ENCODE data around the gene B3GLCT. TPM values are rescaled to one million over a fixed set of nuclear protein-coding genes. Genes with fewer than 3 reads are reported as not detected.

B3GLCT gene
- total and polyA plus RNA-seq, 2 experiments from 2014 or later: 2.2 to 4.4 TPM

DNA sequence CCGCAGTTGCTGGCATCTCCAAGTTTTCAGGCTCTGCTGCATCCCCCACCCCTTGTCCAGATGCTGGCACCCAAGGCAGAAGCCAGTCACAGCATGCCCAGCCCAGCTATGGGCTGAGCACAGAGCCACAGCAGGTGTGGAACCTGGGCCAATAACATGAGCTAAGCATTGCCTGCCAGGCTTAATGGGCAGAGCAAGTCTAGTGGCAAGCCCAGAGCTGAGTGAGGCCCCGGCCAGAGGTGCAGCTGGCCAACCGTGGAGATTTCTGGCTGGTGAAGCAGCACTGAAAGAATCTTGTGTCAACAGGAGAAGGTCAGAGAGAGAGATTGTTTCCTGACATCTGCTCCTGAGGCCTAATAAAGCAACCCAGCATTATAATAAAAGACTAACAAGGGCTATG lies 111.0 kb downstream of the B3GLCT start (continued):
- TF ChIP-seq ZNF331 (CRISPR knock-in tag; IDR thresholded peaks at IDR 0.05; ENCODE audit: low read depth) (no peak), STAT1 (IDR thresholded peaks at IDR 0.05; ENCODE audit: unreplicated experiment) (no peak), CREB1 (CRISPR knock-in tag; IDR thresholded peaks at IDR 0.05; ENCODE audit: low read depth) (no peak)

DNA sequence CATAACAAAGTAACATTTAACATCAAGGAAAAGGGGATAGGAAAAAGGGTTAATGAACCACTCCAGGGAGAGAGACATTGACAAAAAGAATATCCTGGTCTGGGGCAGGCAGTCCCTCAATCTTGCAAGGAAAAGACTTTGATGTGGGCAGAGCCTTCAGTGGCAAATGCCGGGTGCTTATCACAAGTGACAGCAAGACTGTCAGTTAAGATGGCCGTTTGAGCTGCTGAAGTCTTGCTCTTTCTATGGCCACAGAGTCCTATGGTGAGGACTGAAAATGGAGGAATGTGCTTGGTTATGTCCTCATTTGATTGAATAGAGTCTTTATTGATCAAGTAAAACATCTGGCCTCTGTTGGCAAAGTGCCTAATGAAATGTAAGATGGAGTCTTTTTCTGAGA lies 112.1 kb downstream of the B3GLCT start:
- ATAC-seq: no peak
- H3K9me3 Mint-ChIP-seq: peaks cover 83% of the 10 kb centered on the region
- H2AFZ ChIP-seq: no peak overlapping the region

More for the DNA sequence above, 112.1 kb downstream of the B3GLCT start:
- H3K36me3 Mint-ChIP-seq (ENCODE audit: low read depth): peaks cover 74% of the 10 kb centered on the region
- TF ChIP-seq ZNF114 (CRISPR knock-in tag; IDR thresholded peaks at IDR 0.05): no peak
- TF ChIP-seq, protein P1, sequence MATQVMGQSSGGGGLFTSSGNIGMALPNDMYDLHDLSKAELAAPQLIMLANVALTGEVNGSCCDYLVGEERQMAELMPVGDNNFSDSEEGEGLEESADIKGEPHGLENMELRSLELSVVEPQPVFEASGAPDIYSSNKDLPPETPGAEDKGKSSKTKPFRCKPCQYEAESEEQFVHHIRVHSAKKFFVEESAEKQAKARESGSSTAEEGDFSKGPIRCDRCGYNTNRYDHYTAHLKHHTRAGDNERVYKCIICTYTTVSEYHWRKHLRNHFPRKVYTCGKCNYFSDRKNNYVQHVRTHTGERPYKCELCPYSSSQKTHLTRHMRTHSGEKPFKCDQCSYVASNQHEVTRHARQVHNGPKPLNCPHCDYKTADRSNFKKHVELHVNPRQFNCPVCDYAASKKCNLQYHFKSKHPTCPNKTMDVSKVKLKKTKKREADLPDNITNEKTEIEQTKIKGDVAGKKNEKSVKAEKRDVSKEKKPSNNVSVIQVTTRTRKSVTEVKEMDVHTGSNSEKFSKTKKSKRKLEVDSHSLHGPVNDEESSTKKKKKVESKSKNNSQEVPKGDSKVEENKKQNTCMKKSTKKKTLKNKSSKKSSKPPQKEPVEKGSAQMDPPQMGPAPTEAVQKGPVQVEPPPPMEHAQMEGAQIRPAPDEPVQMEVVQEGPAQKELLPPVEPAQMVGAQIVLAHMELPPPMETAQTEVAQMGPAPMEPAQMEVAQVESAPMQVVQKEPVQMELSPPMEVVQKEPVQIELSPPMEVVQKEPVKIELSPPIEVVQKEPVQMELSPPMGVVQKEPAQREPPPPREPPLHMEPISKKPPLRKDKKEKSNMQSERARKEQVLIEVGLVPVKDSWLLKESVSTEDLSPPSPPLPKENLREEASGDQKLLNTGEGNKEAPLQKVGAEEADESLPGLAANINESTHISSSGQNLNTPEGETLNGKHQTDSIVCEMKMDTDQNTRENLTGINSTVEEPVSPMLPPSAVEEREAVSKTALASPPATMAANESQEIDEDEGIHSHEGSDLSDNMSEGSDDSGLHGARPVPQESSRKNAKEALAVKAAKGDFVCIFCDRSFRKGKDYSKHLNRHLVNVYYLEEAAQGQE (IDR thresholded peaks at IDR 0.05; ENCODE audit: unreplicated experiment): no peak
- no peak for TF ChIP-seq NANOG (IDR thresholded peaks at IDR 0.05; ENCODE audit: borderline replicate concordance)
- no peak for TF ChIP-seq POLR2AphosphoS5 (IDR thresholded peaks at IDR 0.05; ENCODE audit: low read depth)
- TF ChIP-seq EZH2phosphoT487 (IDR thresholded peaks at IDR 0.05; ENCODE audit: unreplicated experiment): no peak
- no peak for TF ChIP-seq STAT1 (IDR thresholded peaks at IDR 0.05; ENCODE audit: unreplicated experiment)
- no peak for TF ChIP-seq CREB1 (CRISPR knock-in tag; IDR thresholded peaks at IDR 0.05; ENCODE audit: low read depth)
- no peak for TF ChIP-seq JUNB (IDR thresholded peaks at IDR 0.05; ENCODE audit: unreplicated experiment)
- TF ChIP-seq, protein P2, sequence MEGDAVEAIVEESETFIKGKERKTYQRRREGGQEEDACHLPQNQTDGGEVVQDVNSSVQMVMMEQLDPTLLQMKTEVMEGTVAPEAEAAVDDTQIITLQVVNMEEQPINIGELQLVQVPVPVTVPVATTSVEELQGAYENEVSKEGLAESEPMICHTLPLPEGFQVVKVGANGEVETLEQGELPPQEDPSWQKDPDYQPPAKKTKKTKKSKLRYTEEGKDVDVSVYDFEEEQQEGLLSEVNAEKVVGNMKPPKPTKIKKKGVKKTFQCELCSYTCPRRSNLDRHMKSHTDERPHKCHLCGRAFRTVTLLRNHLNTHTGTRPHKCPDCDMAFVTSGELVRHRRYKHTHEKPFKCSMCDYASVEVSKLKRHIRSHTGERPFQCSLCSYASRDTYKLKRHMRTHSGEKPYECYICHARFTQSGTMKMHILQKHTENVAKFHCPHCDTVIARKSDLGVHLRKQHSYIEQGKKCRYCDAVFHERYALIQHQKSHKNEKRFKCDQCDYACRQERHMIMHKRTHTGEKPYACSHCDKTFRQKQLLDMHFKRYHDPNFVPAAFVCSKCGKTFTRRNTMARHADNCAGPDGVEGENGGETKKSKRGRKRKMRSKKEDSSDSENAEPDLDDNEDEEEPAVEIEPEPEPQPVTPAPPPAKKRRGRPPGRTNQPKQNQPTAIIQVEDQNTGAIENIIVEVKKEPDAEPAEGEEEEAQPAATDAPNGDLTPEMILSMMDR (conservative IDR thresholded peaks at IDR 0.05; ENCODE audit: low read depth in 2 of 2): no peak
- TF ChIP-seq, protein P3, sequence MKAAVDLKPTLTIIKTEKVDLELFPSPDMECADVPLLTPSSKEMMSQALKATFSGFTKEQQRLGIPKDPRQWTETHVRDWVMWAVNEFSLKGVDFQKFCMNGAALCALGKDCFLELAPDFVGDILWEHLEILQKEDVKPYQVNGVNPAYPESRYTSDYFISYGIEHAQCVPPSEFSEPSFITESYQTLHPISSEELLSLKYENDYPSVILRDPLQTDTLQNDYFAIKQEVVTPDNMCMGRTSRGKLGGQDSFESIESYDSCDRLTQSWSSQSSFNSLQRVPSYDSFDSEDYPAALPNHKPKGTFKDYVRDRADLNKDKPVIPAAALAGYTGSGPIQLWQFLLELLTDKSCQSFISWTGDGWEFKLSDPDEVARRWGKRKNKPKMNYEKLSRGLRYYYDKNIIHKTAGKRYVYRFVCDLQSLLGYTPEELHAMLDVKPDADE (IDR thresholded peaks at IDR 0.05): no peak
- no peak for TF ChIP-seq EZH2 (IDR thresholded peaks at IDR 0.05; ENCODE audit: low read depth, unreplicated experiment)
- TF ChIP-seq, protein P4, sequence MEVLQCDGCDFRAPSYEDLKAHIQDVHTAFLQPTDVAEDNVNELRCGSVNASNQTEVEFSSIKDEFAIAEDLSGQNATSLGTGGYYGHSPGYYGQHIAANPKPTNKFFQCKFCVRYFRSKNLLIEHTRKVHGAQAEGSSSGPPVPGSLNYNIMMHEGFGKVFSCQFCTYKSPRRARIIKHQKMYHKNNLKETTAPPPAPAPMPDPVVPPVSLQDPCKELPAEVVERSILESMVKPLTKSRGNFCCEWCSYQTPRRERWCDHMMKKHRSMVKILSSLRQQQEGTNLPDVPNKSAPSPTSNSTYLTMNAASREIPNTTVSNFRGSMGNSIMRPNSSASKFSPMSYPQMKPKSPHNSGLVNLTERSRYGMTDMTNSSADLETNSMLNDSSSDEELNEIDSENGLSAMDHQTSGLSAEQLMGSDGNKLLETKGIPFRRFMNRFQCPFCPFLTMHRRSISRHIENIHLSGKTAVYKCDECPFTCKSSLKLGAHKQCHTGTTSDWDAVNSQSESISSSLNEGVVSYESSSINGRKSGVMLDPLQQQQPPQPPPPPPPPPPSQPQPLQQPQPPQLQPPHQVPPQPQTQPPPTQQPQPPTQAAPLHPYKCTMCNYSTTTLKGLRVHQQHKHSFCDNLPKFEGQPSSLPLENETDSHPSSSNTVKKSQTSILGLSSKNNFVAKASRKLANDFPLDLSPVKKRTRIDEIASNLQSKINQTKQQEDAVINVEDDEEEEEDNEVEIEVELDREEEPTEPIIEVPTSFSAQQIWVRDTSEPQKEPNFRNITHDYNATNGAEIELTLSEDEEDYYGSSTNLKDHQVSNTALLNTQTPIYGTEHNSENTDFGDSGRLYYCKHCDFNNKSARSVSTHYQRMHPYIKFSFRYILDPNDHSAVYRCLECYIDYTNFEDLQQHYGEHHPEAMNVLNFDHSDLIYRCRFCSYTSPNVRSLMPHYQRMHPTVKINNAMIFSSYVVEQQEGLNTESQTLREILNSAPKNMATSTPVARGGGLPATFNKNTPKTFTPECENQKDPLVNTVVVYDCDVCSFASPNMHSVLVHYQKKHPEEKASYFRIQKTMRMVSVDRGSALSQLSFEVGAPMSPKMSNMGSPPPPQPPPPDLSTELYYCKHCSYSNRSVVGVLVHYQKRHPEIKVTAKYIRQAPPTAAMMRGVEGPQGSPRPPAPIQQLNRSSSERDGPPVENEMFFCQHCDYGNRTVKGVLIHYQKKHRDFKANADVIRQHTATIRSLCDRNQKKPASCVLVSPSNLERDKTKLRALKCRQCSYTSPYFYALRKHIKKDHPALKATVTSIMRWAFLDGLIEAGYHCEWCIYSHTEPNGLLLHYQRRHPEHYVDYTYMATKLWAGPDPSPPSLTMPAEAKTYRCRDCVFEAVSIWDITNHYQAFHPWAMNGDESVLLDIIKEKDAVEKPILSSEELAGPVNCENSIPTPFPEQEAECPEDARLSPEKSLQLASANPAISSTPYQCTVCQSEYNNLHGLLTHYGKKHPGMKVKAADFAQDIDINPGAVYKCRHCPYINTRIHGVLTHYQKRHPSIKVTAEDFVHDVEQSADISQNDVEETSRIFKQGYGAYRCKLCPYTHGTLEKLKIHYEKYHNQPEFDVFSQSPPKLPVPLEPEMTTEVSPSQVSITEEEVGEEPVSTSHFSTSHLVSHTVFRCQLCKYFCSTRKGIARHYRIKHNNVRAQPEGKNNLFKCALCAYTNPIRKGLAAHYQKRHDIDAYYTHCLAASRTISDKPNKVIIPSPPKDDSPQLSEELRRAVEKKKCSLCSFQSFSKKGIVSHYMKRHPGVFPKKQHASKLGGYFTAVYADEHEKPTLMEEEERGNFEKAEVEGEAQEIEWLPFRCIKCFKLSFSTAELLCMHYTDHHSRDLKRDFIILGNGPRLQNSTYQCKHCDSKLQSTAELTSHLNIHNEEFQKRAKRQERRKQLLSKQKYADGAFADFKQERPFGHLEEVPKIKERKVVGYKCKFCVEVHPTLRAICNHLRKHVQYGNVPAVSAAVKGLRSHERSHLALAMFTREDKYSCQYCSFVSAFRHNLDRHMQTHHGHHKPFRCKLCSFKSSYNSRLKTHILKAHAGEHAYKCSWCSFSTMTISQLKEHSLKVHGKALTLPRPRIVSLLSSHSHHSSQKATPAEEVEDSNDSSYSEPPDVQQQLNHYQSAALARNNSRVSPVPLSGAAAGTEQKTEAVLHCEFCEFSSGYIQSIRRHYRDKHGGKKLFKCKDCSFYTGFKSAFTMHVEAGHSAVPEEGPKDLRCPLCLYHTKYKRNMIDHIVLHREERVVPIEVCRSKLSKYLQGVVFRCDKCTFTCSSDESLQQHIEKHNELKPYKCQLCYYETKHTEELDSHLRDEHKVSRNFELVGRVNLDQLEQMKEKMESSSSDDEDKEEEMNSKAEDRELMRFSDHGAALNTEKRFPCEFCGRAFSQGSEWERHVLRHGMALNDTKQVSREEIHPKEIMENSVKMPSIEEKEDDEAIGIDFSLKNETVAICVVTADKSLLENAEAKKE (CRISPR knock-in tag; IDR thresholded peaks at IDR 0.05): no peak
- TF ChIP-seq ZNF331 (CRISPR knock-in tag; IDR thresholded peaks at IDR 0.05; ENCODE audit: low read depth): no peak
- H3K79me2 ChIP-seq (replicated peaks; ENCODE audit: insufficient read depth): no peaks in the 10 kb centered on the region
- H3K27me3 Mint-ChIP-seq (ENCODE audit: insufficient read depth, low read depth, poor library complexity): peaks cover 5% of the 10 kb centered on the region
- no peaks in the 10 kb centered on the region for H4K20me1 ChIP-seq (replicated peaks; ENCODE audit: insufficient read depth)
- DNase-seq (ENCODE audit: low spot score): no peak
- H3K36me3 ChIP-seq (ENCODE audit: insufficient read depth): peaks cover 13% of the 10 kb centered on the region; the same call in 1 of the 2 replicates
- H3K27me3 ChIP-seq (ENCODE audit: insufficient read depth): no peaks in the 10 kb centered on the region
- no peak overlapping the region for H3K4me2 ChIP-seq
- no peak overlapping the region for H3K4me3 ChIP-seq
- H3K9me2 ChIP-seq (ENCODE audit: insufficient read depth): no peaks in the 10 kb centered on the region
- H3K4me3 Mint-ChIP-seq: no peak overlapping the region
- H3K27ac ChIP-seq (ENCODE audit: low read depth): no peak overlapping the region
- no peaks in the 10 kb centered on the region for H3K4me1 Mint-ChIP-seq
- H3K4me1 ChIP-seq (ENCODE audit: insufficient read depth): no peaks in the 10 kb centered on the region
- no peak overlapping the region for H3K27ac Mint-ChIP-seq
- H3F3A ChIP-seq (replicated peaks; ENCODE audit: low read depth): no peaks in the 10 kb centered on the region
